IMR-90 (cell line): ENCODE results near the gene LHFPL3. TPM values are rescaled to one million over a fixed set of nuclear protein-coding genes. Genes with fewer than 3 reads are reported as not detected.

Experiments used
- ATAC-seq: fragments of 200-7000 bp; cut with Tn5 transposase; 2 replicates; pipeline ENCODE4 v1.9.1; 2020; ENCODE audit warnings: low read depth, mild to moderate bottlenecking, moderate library complexity
- BruUV-seq: library from RNA; stranded (reverse); fragments of 400-500 nt; replicated peaks from 2 replicates; lab custom pipeline; 2021; lab: Mats Ljungman, UMichigan
- CTCF ChIA-PET: fragments of 300-600 bp; formaldehyde crosslinking; extraction: SDS; loops from one replicate; lab custom pipeline; 2021; ENCODE audit warnings: antibody characterized with exemption; lab: Yijun Ruan, JAX
- POLR2A ChIA-PET: fragments of 300-600 bp; sonication (Branson Sonifier 250); formaldehyde crosslinking; loops from one replicate; lab custom pipeline; 2022; ENCODE audit warnings: antibody characterized with exemption; ENCODE audit not compliant: unreplicated experiment; lab: Charles Lee
- DNase-seq: peaks from one replicate; pipeline ENCODE4 v3.0.0; 2013
- H2AFZ ChIP-seq: replicated peaks from 2 replicates; pipeline ENCODE3; 2013; ENCODE audit warnings: low read length, mild to moderate bottlenecking; ENCODE audit not compliant: poor library complexity
- H2AK5ac ChIP-seq: 2 replicates; pipeline ENCODE4 v1.6.1; 2013; ENCODE audit warnings: low read depth, low read length, inconsistent platforms
- H2AK9ac ChIP-seq: replicated peaks from 2 replicates; pipeline ENCODE3; 2013; ENCODE audit warnings: mild to moderate bottlenecking, low read depth, low read length, moderate library complexity; ENCODE audit not compliant: poor library complexity
- H2BK120ac ChIP-seq: 2 replicates; pipeline ENCODE4 v1.6.1; 2013; ENCODE audit warnings: low read depth, low read length, inconsistent platforms
- H2BK15ac ChIP-seq: 3 replicates; pipeline ENCODE4 v1.6.1; 2013; ENCODE audit warnings: low read depth, low read length, inconsistent platforms
- H2BK20ac ChIP-seq: 2 replicates; pipeline ENCODE4 v1.6.1; 2013; ENCODE audit warnings: low read depth, mild to moderate bottlenecking, inconsistent platforms, low read length, moderate library complexity
- H2BK5ac ChIP-seq: 2 replicates; pipeline ENCODE4 v1.6.1; 2013; ENCODE audit warnings: mild to moderate bottlenecking, low read depth, low read length, inconsistent platforms; ENCODE audit not compliant: poor library complexity, severe bottlenecking
- H3K14ac ChIP-seq: replicated peaks from 2 replicates; pipeline ENCODE4 v1.6.1; 2013; ENCODE audit warnings: low read depth, low read length, inconsistent platforms
- H3K18ac ChIP-seq: 2 replicates; pipeline ENCODE4 v1.6.1; 2013; ENCODE audit warnings: low read depth, low read length, control low read depth
- H3K23ac ChIP-seq: 2 replicates; pipeline ENCODE4 v1.6.1; 2013; ENCODE audit warnings: low read depth, low read length, inconsistent platforms
- H3K27ac ChIP-seq: 2 replicates; pipeline ENCODE4 v1.5.1; 2013; ENCODE audit warnings: mild to moderate bottlenecking, control low read depth, low read length; ENCODE audit not compliant: insufficient read depth
- H3K27me3 ChIP-seq: 2 replicates; pipeline ENCODE4 v1.6.1; 2013; ENCODE audit warnings: low read length; ENCODE audit not compliant: control insufficient read depth, insufficient read depth
- H3K36me3 ChIP-seq: 2 replicates; pipeline ENCODE4 v1.6.1; 2013; ENCODE audit warnings: low read length, mixed read lengths; ENCODE audit not compliant: control insufficient read depth, insufficient read depth
- H3K4ac ChIP-seq: 2 replicates; pipeline ENCODE4 v1.6.1; 2013; ENCODE audit warnings: low read depth, low read length, inconsistent platforms
- H3K4me1 ChIP-seq: 2 replicates; pipeline ENCODE4 v1.6.1; 2013; ENCODE audit warnings: low read length, mixed read lengths; ENCODE audit not compliant: control insufficient read depth, insufficient read depth
- H3K4me2 ChIP-seq: 2 replicates; pipeline ENCODE4 v1.6.1; 2013; ENCODE audit warnings: low read depth, mild to moderate bottlenecking, control low read depth, low read length, moderate library complexity
- H3K4me3 ChIP-seq: 2 replicates; pipeline ENCODE4 v1.5.1; 2013; ENCODE audit warnings: low read depth, mild to moderate bottlenecking, control low read depth, low read length, moderate library complexity; ENCODE audit not compliant: insufficient read depth
- H3K56ac ChIP-seq: 2 replicates; pipeline ENCODE4 v1.6.1; 2013; ENCODE audit warnings: low read length, inconsistent platforms; ENCODE audit not compliant: insufficient read depth; ENCODE audit errors: extremely low read depth
- H3K79me1 ChIP-seq, 2 experiments: 2 replicates each; pipeline ENCODE4 v1.6.1; 2013; ENCODE audit warnings: low read length in 2 of 2, inconsistent platforms in 1 of 2, low read depth in 1 of 2
- H3K9ac ChIP-seq: 2 replicates; pipeline ENCODE4 v1.6.1; 2013; ENCODE audit warnings: low read depth, low read length, control low read depth
- H3K9me1 ChIP-seq: 2 replicates; pipeline ENCODE4 v1.6.1; 2013; ENCODE audit warnings: low read length, inconsistent platforms; ENCODE audit not compliant: insufficient read depth
- H3K9me3 ChIP-seq: 2 replicates; pipeline ENCODE4 v1.6.1; 2013; ENCODE audit warnings: low read length; ENCODE audit not compliant: control insufficient read depth, insufficient read depth
- H4K20me1 ChIP-seq: 2 replicates; pipeline ENCODE4 v1.6.1; 2013; ENCODE audit warnings: low read length, inconsistent platforms; ENCODE audit not compliant: insufficient read depth
- H4K5ac ChIP-seq: 2 replicates; pipeline ENCODE4 v1.6.1; 2013; ENCODE audit warnings: mild to moderate bottlenecking, low read depth, low read length, control low read depth
- H4K8ac ChIP-seq, 2 experiments: 2 replicates each; pipeline ENCODE4 v1.6.1; 2013; ENCODE audit warnings: low read depth in 2 of 2, low read length in 2 of 2, control low read depth in 1 of 2, inconsistent platforms in 1 of 2
- H4K91ac ChIP-seq: 2 replicates; pipeline ENCODE4 v1.6.1; 2013; ENCODE audit warnings: low read depth, low read length, inconsistent platforms; ENCODE audit not compliant: insufficient read depth
- BHLHE40 ChIP-seq: fragments of 150-350 bp; IDR thresholded peaks from 2 replicates; pipeline ENCODE4 v1.6.1; 2016; ENCODE audit warnings: mild to moderate bottlenecking, low read depth, low read length
- CEBPB ChIP-seq: IDR thresholded peaks from 2 replicates; pipeline ENCODE4 v1.6.1; 2012; ENCODE audit warnings: low read depth, low read length, improper control_type of control experiment
- CHD1 ChIP-seq: IDR thresholded peaks from 2 replicates; pipeline ENCODE4 v1.6.1; 2012; ENCODE audit warnings: low read depth, low read length, improper control_type of control experiment
- FOS ChIP-seq: fragments of 150-350 bp; IDR thresholded peaks from 2 replicates; pipeline ENCODE4 v1.6.1; 2016; ENCODE audit warnings: low read depth, low read length
- MAFK ChIP-seq: IDR thresholded peaks from 2 replicates; pipeline ENCODE4 v1.6.1; 2012; ENCODE audit warnings: low read depth, low read length, improper control_type of control experiment
- MXI1 ChIP-seq: IDR thresholded peaks from 2 replicates; pipeline ENCODE4 v1.6.1; 2012; ENCODE audit warnings: low read depth, mild to moderate bottlenecking, low read length, moderate library complexity, borderline replicate concordance
- NFE2L2 ChIP-seq: fragments of 150-350 bp; IDR thresholded peaks from 2 replicates; pipeline ENCODE4 v1.6.1; 2016; ENCODE audit warnings: low read depth, mild to moderate bottlenecking, low read length
- RAD21 ChIP-seq: IDR thresholded peaks from 2 replicates; pipeline ENCODE4 v1.6.1; 2012; ENCODE audit warnings: low read length, improper control_type of control experiment
- RFX5 ChIP-seq: IDR thresholded peaks from 2 replicates; pipeline ENCODE4 v1.8.0; 2012; ENCODE audit warnings: low read depth, mild to moderate bottlenecking, low read length, moderate library complexity
- SMC3 ChIP-seq: fragments of 150-350 bp; IDR thresholded peaks from 2 replicates; pipeline ENCODE4 v1.6.1; 2016; ENCODE audit warnings: low read depth, mild to moderate bottlenecking, antibody characterized with exemption, low read length, moderate library complexity
- USF2 ChIP-seq: fragments of 150-350 bp; IDR thresholded peaks from 2 replicates; pipeline ENCODE4 v1.6.1; 2017; ENCODE audit warnings: mild to moderate bottlenecking, antibody characterized with exemption, low read length, low read depth
- WGBS, 2 experiments: methylation state at CpG; one replicate each; pipeline versions ENCODE4 v1.1.5 to v1.1.7; 2013; ENCODE audit warnings: missing lambda C conversion rate in 2 of 2; ENCODE audit not compliant: insufficient read length in 1 of 2; ENCODE audit errors: extremely low coverage in 2 of 2; 5-methylcytosine and 5-hydroxymethylcytosine counted together
- dilution Hi-C: fragments of 300-500 bp; cut with HindIII; formaldehyde crosslinking; loops from one replicate; pipeline ENCODE4 v1.14.3; 2018; ENCODE audit warnings: low sequenced_read_pairs; ENCODE audit not compliant: unreplicated experiment
- in situ Hi-C: fragments of 300-500 bp; cut with MboI; formaldehyde crosslinking; loops from 3 replicates; pipeline ENCODE4 v1.14.3; 2019; ENCODE audit warnings: low sequenced_read_pairs, inconsistent platforms, mixed read lengths
- intact Hi-C: fragments of 100-400 bp; cut with micrococcal nuclease; formaldehyde crosslinking; loops from 2 replicates; pipeline ENCODE4 v1.10.0; 2022
- polyA plus RNA-seq, 3 experiments: library from polyadenylated mRNA; depleted of rRNA; stranded (reverse); fragments of >200 nt; gene quantifications; 2 replicates each; pipeline ENCODE4 v1.2.3, GENCODE V29; 2012; ENCODE audit warnings: low replicate concordance in 1 of 3
- total RNA-seq: library from RNA; depleted of rRNA; stranded (reverse); fragments of >200 nt; gene quantifications from 2 replicates; pipeline ENCODE4 v1.2.3, GENCODE V29; 2012
- TF ChIP-seq, protein P1 (sequence below): conservative IDR thresholded peaks from 2 replicates; pipeline ENCODE4 v1.5.1; 2012; ENCODE audit warnings: mild to moderate bottlenecking, low read depth, low read length, improper control_type of control experiment
- TF ChIP-seq, protein P2 (sequence below): fragments of 150-350 bp; IDR thresholded peaks from 2 replicates; pipeline ENCODE4 v1.6.1; 2016; ENCODE audit warnings: low read depth, mild to moderate bottlenecking, low read length, moderate library complexity, borderline replicate concordance

LHFPL3 gene
- total and polyA plus RNA-seq, 2 of the 4 experiments (the other 2 are of a cell fraction), result not detected

- intact Hi-C loops (no loop called here), in situ Hi-C loops (no loop called here), dilution Hi-C loops (no loop called here)
- Histone ChIP-seq H4K91ac (no peak overlapping the region), H4K5ac (no peak overlapping the region), H2AK9ac (no peak overlapping the region), H2BK20ac (no peak overlapping the region), H4K8ac (no peak overlapping the region), H3K4me3 (no peak overlapping the region), H2BK120ac (no peak overlapping the region), H3K27me3 (no peaks in the 10 kb centered on the region), H3K9ac (no peak overlapping the region), H4K20me1 (no peaks in the 10 kb centered on the region), H3K4me2 (no peak overlapping the region), H3K4me1 (no peaks in the 10 kb centered on the region), H2AK5ac (no peak overlapping the region), H3K4ac (no peak overlapping the region), H2BK15ac (no peak overlapping the region), H2AFZ (no peak overlapping the region), H3K79me1 (no peaks in the 10 kb centered on the region), H3K27ac (no peak overlapping the region), H3K14ac (no peak overlapping the region), H3K18ac (no peak overlapping the region), H3K36me3 (no peaks in the 10 kb centered on the region), H3K56ac (no peak overlapping the region), H3K23ac (no peak overlapping the region), H3K9me1 (no peaks in the 10 kb centered on the region), H2BK5ac (no peak overlapping the region), H3K9me3 (peaks cover 6% of the 10 kb centered on the region)
- ATAC-seq (no peak), DNase-seq (no peak)
- WGBS, 2 experiments, result no CpG with 5 or more reads among the region's 3 CpGs
- BruUV-seq, result no TSS peak
- no peak for TF ChIP-seq RAD21
- no peak for TF ChIP-seq CHD1
- TF ChIP-seq RFX5, result no peak
- TF ChIP-seq FOS, result no peak
- no peak for TF ChIP-seq CEBPB
- no peak for TF ChIP-seq NFE2L2
- no peak for TF ChIP-seq USF2
- TF ChIP-seq, protein P1, sequence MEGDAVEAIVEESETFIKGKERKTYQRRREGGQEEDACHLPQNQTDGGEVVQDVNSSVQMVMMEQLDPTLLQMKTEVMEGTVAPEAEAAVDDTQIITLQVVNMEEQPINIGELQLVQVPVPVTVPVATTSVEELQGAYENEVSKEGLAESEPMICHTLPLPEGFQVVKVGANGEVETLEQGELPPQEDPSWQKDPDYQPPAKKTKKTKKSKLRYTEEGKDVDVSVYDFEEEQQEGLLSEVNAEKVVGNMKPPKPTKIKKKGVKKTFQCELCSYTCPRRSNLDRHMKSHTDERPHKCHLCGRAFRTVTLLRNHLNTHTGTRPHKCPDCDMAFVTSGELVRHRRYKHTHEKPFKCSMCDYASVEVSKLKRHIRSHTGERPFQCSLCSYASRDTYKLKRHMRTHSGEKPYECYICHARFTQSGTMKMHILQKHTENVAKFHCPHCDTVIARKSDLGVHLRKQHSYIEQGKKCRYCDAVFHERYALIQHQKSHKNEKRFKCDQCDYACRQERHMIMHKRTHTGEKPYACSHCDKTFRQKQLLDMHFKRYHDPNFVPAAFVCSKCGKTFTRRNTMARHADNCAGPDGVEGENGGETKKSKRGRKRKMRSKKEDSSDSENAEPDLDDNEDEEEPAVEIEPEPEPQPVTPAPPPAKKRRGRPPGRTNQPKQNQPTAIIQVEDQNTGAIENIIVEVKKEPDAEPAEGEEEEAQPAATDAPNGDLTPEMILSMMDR, result no peak
- TF ChIP-seq, protein P2, sequence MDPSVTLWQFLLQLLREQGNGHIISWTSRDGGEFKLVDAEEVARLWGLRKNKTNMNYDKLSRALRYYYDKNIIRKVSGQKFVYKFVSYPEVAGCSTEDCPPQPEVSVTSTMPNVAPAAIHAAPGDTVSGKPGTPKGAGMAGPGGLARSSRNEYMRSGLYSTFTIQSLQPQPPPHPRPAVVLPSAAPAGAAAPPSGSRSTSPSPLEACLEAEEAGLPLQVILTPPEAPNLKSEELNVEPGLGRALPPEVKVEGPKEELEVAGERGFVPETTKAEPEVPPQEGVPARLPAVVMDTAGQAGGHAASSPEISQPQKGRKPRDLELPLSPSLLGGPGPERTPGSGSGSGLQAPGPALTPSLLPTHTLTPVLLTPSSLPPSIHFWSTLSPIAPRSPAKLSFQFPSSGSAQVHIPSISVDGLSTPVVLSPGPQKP, result no peak
- no peak for TF ChIP-seq SMC3
- no peak for TF ChIP-seq MAFK
- TF ChIP-seq MXI1, result no peak
- TF ChIP-seq BHLHE40, result no peak
- POLR2A ChIA-PET, result interaction anchor here (0.5 kb wide), 1 partner anchor 155 kb away, joined by 3 read pairs; no protein-coding TSS in a partner anchor
- CTCF ChIA-PET, result no interaction called here
Measured at GRCh38 chr7:104569751-104570150, 241.3 kb downstream of the LHFPL3 start.
